HG03095 (cell line): ENCODE measurements around the gene KHK.

ENCODE experiments used
- ATAC-seq: cut with Tn5 transposase; IDR thresholded peaks from one replicate; pipeline ENCODE4 v1.9.1; 2021; ENCODE audit warnings: moderate library complexity; ENCODE audit not compliant: unreplicated experiment

Gene KHK

DNA sequence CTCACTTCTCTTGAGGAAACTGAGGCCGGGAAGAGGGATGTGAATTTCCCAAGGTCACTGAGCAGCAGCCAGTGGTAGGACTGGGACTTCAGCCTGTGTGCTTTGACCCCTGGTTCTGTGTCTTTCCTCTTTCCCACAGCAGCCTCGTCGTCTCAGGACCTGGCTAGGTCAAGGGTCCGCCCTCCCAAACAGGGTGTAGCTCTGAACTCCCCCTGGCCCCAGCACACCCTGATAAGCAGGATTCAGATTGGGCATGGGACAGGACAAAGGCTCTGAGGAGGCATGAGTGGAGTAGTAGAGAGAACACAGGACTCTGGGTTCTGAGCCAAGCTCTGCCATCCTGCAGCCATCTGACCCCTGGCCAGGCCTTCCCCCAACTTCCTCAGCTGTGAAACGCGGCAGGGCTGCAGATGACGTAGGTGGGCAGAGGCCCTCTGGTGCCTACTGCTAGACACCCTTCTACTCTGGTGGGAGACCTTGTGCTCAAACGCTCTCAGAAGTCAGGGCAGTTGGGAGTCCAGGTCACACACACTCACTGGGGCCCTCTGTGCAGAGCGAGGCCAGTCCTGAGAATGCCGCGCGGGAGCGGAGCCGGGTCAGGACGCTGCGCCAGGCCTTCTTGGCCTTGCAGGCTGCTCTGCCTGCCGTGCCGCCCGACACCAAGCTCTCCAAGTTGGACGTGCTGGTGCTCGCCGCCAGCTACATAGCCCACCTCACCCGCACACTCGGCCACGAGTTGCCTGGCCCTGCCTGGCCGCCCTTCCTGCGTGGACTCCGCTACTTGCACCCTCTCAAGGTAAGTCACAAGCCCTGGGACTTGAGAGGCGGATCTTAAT, 63.2 kb downstream of the KHK start:
- no peak for ATAC-seq
